Thoracic aorta (tissue), 2 donors: Measurements from ENCODE around the gene SOX8. TPM values are rescaled to one million over a fixed set of nuclear protein-coding genes. Genes with fewer than 3 reads are reported as not detected.

ENCODE experiments used
- ATAC-seq: fragments of 150-250 bp; one replicate; pipeline ENCODE4 v1.8.0; 2017; ENCODE audit warnings: low read depth; ENCODE audit not compliant: insufficient number of reproducible peaks, low FRiP score
- DNase-seq: peaks from one replicate; pipeline ENCODE4 v3.0.0-alpha.2; 2020; ENCODE audit warnings: low spot score
- H3K27ac ChIP-seq, 2 donors: fragments of 200-600 bp; sonication (generic); 1 replicate in 1 of 2; 2 replicates in 1 of 2; pipeline ENCODE4 v1.5.1; 2016; ENCODE audit warnings: mild to moderate bottlenecking in 2 of 2, moderate library complexity in 2 of 2
- H3K27me3 ChIP-seq: fragments of 200-600 bp; sonication (generic); replicated peaks from 2 replicates; pipeline ENCODE4 v1.6.0; 2016; ENCODE audit warnings: mild to moderate bottlenecking; ENCODE audit not compliant: insufficient read depth
- H3K36me3 ChIP-seq: fragments of 200-600 bp; sonication (generic); one replicate; pipeline ENCODE4 v1.5.1; 2016
- H3K4me1 ChIP-seq, 2 donors: fragments of 200-600 bp; sonication (generic); 1 replicate in 1 of 2; 2 replicates in 1 of 2; pipeline versions ENCODE4 v1.5.1 to v1.6.0; 2016; ENCODE audit warnings: low read depth in 2 of 2, mild to moderate bottlenecking in 1 of 2; ENCODE audit not compliant: control insufficient read depth in 1 of 2
- H3K4me3 ChIP-seq: fragments of 200-600 bp; sonication (generic); 2 replicates; pipeline ENCODE4 v1.5.1; 2016; ENCODE audit warnings: mild to moderate bottlenecking
- H3K9me3 ChIP-seq: fragments of 200-600 bp; sonication (generic); 2 replicates; pipeline ENCODE4 v1.5.1; 2016
- CTCF ChIP-seq: fragments of 200-600 bp; sonication (generic); IDR thresholded peaks from one replicate; pipeline ENCODE4 v1.5.1; 2019; ENCODE audit warnings: antibody characterized with exemption
- total RNA-seq, 2 donors: library from RNA; depleted of rRNA; stranded (reverse); fragments of >200 nt; gene quantifications; one replicate each; pipeline versions ENCODE4 v1.1.0 to v1.2.3, GENCODE V29; 2016

SOX8 gene
- total RNA-seq, 2 donors from 2014 or later, result 5.7 to 10.1 TPM

GRCh38 chr16:1036166-1036565 is 54.6 kb downstream of the SOX8 start:
- H3K4me1 ChIP-seq, result no peaks in the 10 kb centered on the region
- H3K27me3 ChIP-seq, result no peaks in the 10 kb centered on the region
- H3K27ac ChIP-seq, result no peak overlapping the region
- DNase-seq (no peak), ATAC-seq (no peak)
- no peaks in the 10 kb centered on the region for H3K9me3 ChIP-seq
- TF ChIP-seq CTCF, result no peak
- H3K36me3 ChIP-seq, result no peaks in the 10 kb centered on the region
- H3K4me3 ChIP-seq, result no peak overlapping the region

Other genes with a start within 250 kb of the SOX8 start
- gene CIAO3, start 240.8 kb upstream of the SOX8 start, total RNA-seq, result 10 to 100 TPM; 27.0 to 30.3 TPM
- 1 to 10 TPM in 1 of 2 donors, not detected in 1; 1.3 TPM for gene MSLN, start 221.0 kb upstream of the SOX8 start, total RNA-seq
- gene RPUSD1, start 193.4 kb upstream of the SOX8 start, total RNA-seq, result 10 to 100 TPM; 12.3 to 13.9 TPM
- gene CHTF18, start 193.2 kb upstream of the SOX8 start, total RNA-seq, result 10 to 100 TPM; 10.2 to 15.4 TPM
- not detected for gene GNG13, start 181.0 kb upstream of the SOX8 start, total RNA-seq
- 10 to 100 TPM; 47.1 to 49.3 TPM for gene LMF1, start 10.8 kb upstream of the SOX8 start, total RNA-seq
- 1 to 10 TPM; 3.0 to 3.8 TPM for gene SSTR5, start 91.0 kb downstream of the SOX8 start, total RNA-seq
- gene C1QTNF8, start 114.5 kb downstream of the SOX8 start, total RNA-seq, result 1 to 10 TPM; 4.3 to 7.0 TPM
- 10 to 100 TPM; 14.7 to 33.0 TPM for gene CACNA1H, start 171.3 kb downstream of the SOX8 start, total RNA-seq
- gene TPSG1, start 243.5 kb downstream of the SOX8 start, total RNA-seq, result under 1 TPM in 1 of 2 donors, not detected in 1; 0.54 TPM
- 100 to 1,000 TPM in 1 of 2 donors, 10 to 100 TPM in 1; 58.3 to 198 TPM for gene TPSB2, start 248.4 kb downstream of the SOX8 start, total RNA-seq